ENCODE data around the gene ITPKC.

GRCh38 chr19:40685016-40685526 is 31.8 kb upstream of the ITPKC start:
- TF ChIP-seq YY1 (IDR thresholded peaks at IDR 0.05; ENCODE audit: insufficient read depth, insufficient read length): no peak
- TF ChIP-seq ZNF274 (IDR thresholded peaks at IDR 0.05; ENCODE audit: low read depth, low read length): no peak
